DOHH2 (cell line): Measurements from ENCODE around the gene SFXN5.

Experiments used
- CTCF ChIP-seq: fragments of 200-600 bp; sonication (generic); IDR thresholded peaks from one replicate; pipeline ENCODE4 v1.5.1; 2014; ENCODE audit warnings: antibody characterized with exemption, mild to moderate bottlenecking, low read depth, low read length; ENCODE audit not compliant: poor library complexity, severe bottlenecking
- EZH2phosphoT487 ChIP-seq: fragments of 200-600 bp; sonication (generic); IDR thresholded peaks from 2 replicates; pipeline ENCODE4 v1.6.1; 2017; ENCODE audit warnings: borderline replicate concordance, mild to moderate bottlenecking, antibody characterized with exemption, low read length, moderate library complexity, mixed read lengths

GRCh38 chr2:73089270-73090030 lies 17.9 kb upstream of the SFXN5 start:
- TF ChIP-seq CTCF (no peak), EZH2phosphoT487 (no peak)
